ENCODE data around the gene DTL. TPM values are rescaled to one million over a fixed set of nuclear protein-coding genes. Genes with fewer than 3 reads are reported as not detected.

The DTL gene
- total and polyA plus RNA-seq, 11 donors, result 0.08 to 6.2 (median 0.44) TPM; not detected in 1

DNA sequence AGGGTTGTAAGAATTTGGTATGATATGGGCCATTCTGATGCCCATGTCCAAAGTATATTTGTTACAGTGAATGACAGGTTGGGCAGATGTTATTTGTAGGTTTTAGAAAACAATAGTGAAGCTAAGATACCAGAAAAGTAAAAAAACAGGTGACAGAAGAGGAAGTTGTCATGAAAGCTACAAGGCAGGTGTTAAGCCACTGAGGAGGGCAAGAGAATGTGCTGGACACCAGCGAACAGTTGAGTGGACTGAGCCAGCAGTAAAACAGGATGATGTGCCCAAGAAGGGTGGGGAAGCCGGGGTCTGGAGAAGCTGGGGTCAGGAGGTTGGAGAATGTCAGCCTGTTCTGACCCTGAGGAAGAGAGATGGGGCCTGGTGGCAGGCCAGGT is 83.3 kb downstream of the DTL start:
- no peak for DNase-seq
- Histone ChIP-seq H3K4me3 (no peak overlapping the region), H3K4me1 (peaks cover 0 to 21% (median 10%) of the 10 kb centered on the region in 12 donors), H3K27me3 (no peaks in the 10 kb centered on the region), H3K9me3 (no peaks in the 10 kb centered on the region), H3K27ac (peak overlapping the region; percentile 25 to 87 (median 76)), H3K36me3 (no peaks in the 10 kb centered on the region)
- ATAC-seq, result peak in 1 of 4 donors; percentile 15
- TF ChIP-seq, protein P1, sequence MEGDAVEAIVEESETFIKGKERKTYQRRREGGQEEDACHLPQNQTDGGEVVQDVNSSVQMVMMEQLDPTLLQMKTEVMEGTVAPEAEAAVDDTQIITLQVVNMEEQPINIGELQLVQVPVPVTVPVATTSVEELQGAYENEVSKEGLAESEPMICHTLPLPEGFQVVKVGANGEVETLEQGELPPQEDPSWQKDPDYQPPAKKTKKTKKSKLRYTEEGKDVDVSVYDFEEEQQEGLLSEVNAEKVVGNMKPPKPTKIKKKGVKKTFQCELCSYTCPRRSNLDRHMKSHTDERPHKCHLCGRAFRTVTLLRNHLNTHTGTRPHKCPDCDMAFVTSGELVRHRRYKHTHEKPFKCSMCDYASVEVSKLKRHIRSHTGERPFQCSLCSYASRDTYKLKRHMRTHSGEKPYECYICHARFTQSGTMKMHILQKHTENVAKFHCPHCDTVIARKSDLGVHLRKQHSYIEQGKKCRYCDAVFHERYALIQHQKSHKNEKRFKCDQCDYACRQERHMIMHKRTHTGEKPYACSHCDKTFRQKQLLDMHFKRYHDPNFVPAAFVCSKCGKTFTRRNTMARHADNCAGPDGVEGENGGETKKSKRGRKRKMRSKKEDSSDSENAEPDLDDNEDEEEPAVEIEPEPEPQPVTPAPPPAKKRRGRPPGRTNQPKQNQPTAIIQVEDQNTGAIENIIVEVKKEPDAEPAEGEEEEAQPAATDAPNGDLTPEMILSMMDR (IDR thresholded peaks at IDR 0.05), result no peak
- 61 to 83% (median 67%) methylated on average over 2 of the region's 2 CpGs for WGBS, 4 donors
- intact Hi-C loops (cut with DNase I), result loop anchor here in 1 of 10 donors (1.0 kb wide), 1 partner anchor 31 kb away; no protein-coding TSS in a partner anchor

DNA sequence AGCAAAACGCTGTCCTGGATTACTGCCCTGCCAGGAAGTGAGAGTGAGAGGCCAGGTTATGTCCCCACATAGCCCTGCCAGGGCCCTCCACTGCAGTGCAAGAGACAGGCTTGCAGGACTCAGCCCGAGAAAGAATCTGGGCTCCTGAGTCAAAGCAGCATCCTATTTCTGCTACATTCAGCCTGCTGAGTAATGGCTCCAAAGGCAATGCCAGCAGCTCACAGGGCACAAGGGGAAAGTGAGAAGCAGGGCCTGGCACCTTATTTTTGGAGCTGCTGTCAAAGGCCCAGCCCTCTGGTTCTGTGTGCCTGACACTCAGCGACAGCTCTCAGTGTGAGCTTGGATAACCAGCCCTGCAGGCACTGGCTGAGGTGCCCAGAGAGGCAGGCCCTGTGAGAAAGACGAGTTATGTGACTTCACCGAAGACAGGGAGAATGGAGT is 83.9 kb downstream of the DTL start:
- no peaks in the 10 kb centered on the region for H3K27me3 ChIP-seq
- 37 to 46% (median 43%) methylated on average over 5 of the region's 5 CpGs for WGBS, 4 donors

DNA sequence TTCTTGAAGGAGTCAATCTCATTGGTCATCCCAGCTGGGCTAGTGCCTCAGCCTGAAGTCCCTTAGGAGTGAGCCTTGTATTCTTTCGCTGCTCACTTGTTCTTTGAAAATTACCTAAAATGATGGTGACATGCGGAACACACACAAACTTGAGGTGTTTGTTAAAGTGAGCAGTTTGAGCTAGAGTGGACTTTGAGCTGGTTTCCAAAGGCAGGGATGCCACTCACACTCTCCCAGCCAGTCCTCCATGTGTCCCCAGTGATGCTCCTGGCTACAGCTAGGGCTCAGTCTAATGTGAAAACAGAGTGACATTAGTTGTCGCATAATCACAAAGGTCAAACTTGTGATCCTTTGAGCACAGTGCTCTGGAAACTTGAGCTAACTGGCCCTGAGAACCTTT is 84.3 kb downstream of the DTL start:
- Histone ChIP-seq H3K4me1 (peaks cover 0 to 23% (median 11%) of the 10 kb centered on the region in 12 donors), H3K4me3 (no peak overlapping the region), H3K27me3 (no peaks in the 10 kb centered on the region), H3K9me3 (no peaks in the 10 kb centered on the region), H3K27ac (peak overlapping the region; percentile 25 to 87 (median 76)), H3K36me3 (no peaks in the 10 kb centered on the region)
- 93 to 100% (median 94%) methylated on average over 3 of the region's 3 CpGs for WGBS, 4 donors
- intact Hi-C loops (cut with DNase I), result loop anchor here in 1 of 10 donors (1.0 kb wide), 1 partner anchor 32 kb away; no protein-coding TSS in a partner anchor
- DNase-seq (no peak), ATAC-seq (peak in 2 of 4 donors; percentile 3 to 30)
- no peak for TF ChIP-seq POLR2A (IDR thresholded peaks at IDR 0.05)
- TF ChIP-seq, protein P1 (IDR thresholded peaks at IDR 0.05), result no peak

More for the DNA sequence above, 83.9 kb downstream of the DTL start:
- intact Hi-C loops (cut with DNase I), result loop anchor here in 1 of 10 donors (1.0 kb wide), 1 partner anchor 31 kb away; no protein-coding TSS in a partner anchor
- peak overlapping the region; percentile 25 to 87 (median 76) for H3K27ac ChIP-seq
- no peaks in the 10 kb centered on the region for H3K9me3 ChIP-seq
- peaks cover 0 to 21% (median 10%) of the 10 kb centered on the region in 12 donors for H3K4me1 ChIP-seq
- no peaks in the 10 kb centered on the region for H3K36me3 ChIP-seq
- ATAC-seq (peak; percentile 81 to 98 (median 98)), DNase-seq (peak; percentile 59 to 83 (median 74))
- TF ChIP-seq, protein P1 (IDR thresholded peaks at IDR 0.05), result no peak
- no peak for TF ChIP-seq POLR2A (IDR thresholded peaks at IDR 0.05)
- H3K4me3 ChIP-seq, result no peak overlapping the region

DNA sequence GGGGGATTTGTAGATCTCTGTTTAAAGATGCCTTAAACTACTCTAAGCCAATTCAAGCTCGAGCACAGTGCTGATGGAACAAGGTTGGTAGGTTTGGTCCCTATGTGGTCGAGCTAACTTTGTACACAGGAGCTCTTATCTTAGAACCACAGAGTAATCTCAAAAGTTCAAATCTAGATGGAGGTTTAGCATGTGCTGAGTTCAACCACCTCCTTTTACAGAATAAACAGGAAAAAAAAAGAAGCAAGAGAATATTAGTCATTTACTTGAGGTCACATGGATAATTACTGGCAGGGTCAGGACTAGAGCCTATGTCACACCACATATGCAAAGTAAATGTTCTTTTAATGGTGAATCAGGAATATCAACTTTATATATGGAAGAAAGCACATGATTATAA is 86.2 kb downstream of the DTL start:
- WGBS, 4 donors, result 45 to 67% (median 56%) methylated on average over 2 of the region's 2 CpGs
- TF ChIP-seq POLR2A (IDR thresholded peaks at IDR 0.05), result no peak
- TF ChIP-seq, protein P1 (IDR thresholded peaks at IDR 0.05), result no peak
- no peaks in the 10 kb centered on the region for H3K27me3 ChIP-seq
- H3K27ac ChIP-seq, result no peak overlapping the region
- intact Hi-C loops (cut with DNase I), result no loop called here
- no peaks in the 10 kb centered on the region for H3K9me3 ChIP-seq
- DNase-seq (no peak), ATAC-seq (no peak)
- no peaks in the 10 kb centered on the region for H3K36me3 ChIP-seq
- peaks cover 0 to 31% (median 12%) of the 10 kb centered on the region in 12 donors for H3K4me1 ChIP-seq
- H3K4me3 ChIP-seq, result no peak overlapping the region

Data from heart left ventricle (tissue), 16 donors.